T1000 (cell line): ENCODE results near the gene ASPN.
A peak's percentile ranks its signal among the peaks of the same experiment; 100 is the strongest.

Experiments used
- DNase-seq: peaks from one replicate; lab custom pipeline; 2025; ENCODE audit warnings: mixed read lengths; lab: John Stamatoyannopoulos, UW

Gene ASPN

GRCh38 chr9:92482329-92482728 is at the start of gene ASPN:
Gene ASPN (minus strand): TSS chr9:92482506.
- no peak for DNase-seq

- no peak for DNase-seq
Measured at GRCh38 chr9:92530893-92531292, 48.6 kb upstream of the ASPN start.

DNA sequence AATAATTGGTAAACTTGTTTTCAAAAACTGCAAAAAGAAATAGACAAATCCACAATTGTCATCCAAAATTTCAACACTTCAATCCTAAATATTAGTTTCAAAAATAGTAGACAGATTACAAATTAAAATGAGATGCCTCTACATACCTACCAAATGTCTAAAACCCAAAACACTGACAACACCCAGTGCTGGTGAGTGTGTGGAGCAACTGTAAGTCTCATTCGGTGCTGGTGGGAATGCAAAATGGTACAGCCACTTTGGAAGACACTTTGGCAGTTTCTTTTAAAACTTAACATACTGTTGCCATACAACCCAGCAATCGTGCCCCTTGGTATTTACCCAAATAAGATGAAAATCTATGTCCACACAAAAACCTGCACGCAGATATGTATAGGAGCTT is 46.8 kb upstream of the ASPN start:
- no peak for DNase-seq

- no peak for DNase-seq
Measured at GRCh38 chr9:92528522-92528849, 46.2 kb upstream of the ASPN start.

DNA sequence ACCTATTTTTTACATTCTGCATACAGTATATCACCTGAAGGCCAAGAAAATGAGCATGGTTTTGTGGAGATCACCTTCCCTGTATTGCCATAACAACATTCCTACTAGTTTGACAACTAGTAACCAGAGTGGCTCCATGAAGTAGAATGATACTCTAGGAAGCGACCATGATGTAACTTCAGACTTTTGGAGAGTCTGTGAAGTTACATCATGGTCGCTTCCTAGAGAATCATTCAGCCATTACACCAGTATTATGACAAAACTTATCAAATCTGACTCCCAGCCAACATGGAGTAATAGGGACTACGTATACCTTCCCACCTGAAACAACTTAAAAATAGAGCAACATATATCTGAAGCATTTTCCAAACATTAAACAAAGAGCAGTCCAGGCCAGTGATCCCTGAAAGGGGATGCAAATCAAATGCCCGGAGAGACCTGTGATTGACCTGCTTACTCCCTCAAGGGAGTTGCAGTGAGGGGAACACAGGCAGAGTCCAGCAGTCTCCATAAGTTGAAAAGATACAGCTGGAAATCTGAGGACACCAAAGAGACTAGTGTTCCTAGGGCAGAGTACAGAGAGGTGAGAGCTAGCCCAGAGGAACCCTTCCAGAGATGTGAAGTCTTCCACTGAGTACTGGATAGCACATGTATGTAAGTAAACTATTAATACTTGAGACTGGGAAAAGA is 45.7 kb upstream of the ASPN start:
- no peak for DNase-seq

GRCh38 chr9:92527291-92527828 is 45.1 kb upstream of the ASPN start:
- DNase-seq: no peak

GRCh38 chr9:92525306-92525705 is 43.0 kb upstream of the ASPN start:
- DNase-seq: no peak

GRCh38 chr9:92524881-92525280 is 42.6 kb upstream of the ASPN start:
- no peak for DNase-seq

- no peak for DNase-seq
Measured at GRCh38 chr9:92522983-92523970, 41.0 kb upstream of the ASPN start.

DNA sequence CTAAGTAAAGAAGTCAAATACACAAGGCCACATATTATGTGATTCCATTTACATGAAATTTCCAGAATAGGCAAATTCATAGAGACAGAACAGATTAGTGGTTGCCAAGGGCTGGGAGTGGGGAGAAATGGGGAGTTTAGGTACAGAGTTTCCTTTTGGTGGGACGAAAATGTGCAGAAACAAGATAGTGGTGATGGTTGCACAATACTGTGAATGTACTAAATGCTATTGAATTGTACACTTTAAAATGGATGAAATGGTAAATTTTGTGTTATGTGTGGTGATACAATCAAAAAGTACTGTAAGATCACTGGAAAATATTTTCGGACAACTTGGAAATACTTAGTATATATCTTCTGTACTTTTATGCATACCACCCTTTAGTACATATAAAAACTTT is 38.5 kb upstream of the ASPN start:
- no peak for DNase-seq

DNA sequence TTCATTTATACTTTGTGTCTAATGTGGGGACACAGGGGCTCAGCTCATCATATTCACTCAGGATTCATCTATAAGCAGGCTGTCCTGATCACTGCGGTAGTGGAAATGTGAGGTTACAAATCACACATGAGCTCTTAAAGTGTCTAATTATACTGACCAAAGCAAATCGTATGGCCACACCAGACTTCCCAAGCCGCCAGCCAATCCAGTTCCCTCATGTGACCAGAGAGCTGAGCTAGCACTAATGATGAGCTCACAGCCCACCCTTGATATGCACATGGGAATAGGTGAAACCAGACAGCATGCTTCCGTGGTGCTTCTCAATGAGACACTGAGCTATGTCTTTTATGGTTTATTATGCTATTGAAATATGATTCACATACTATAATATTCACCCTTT is 35.9 kb upstream of the ASPN start:
- no peak for DNase-seq

DNA sequence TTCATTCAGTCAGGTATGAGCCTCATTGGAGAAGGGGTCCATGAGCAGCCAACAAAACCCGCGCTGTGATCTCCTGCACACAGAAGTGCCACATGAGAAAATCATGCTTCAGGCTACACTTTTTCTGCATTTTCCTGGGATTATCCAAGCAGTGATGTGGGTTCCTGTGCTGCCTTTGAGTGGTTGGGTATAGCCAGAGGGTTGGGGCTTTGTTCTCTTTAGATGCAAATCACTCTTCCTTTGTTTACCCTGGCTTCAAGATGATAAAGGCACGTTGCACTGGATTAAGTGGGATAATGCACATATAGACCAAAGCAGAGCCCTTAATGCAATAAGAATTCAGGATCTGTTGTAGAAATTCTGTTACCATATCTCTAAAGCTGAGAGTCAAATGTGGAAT is 34.7 kb upstream of the ASPN start:
- DNase-seq: no peak

- no peak for DNase-seq
Measured at GRCh38 chr9:92516521-92516920, 34.2 kb upstream of the ASPN start.

DNA sequence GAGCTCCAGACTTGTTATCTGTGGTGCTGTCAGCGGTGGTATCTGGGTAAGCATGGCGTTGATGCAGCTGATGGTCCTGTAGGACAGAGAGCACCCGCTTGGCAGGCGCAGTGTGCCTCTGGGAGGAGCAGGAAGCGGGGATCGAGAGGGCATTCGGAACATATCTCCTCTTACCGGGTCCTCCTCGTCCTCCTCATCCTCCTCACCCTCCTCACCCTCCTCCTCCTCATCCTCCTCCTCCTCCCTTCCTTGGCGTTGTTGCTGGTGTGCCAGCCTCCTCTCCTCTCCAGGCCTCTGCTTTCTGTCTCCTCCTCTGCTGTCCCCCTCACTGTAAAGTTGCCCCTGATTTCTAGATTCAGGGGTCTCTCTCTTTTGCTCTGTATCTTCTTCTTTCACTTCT is 32.3 kb upstream of the ASPN start:
- DNase-seq: no peak

GRCh38 chr9:92513349-92513748 is 31.0 kb upstream of the ASPN start:
- no peak for DNase-seq

DNA sequence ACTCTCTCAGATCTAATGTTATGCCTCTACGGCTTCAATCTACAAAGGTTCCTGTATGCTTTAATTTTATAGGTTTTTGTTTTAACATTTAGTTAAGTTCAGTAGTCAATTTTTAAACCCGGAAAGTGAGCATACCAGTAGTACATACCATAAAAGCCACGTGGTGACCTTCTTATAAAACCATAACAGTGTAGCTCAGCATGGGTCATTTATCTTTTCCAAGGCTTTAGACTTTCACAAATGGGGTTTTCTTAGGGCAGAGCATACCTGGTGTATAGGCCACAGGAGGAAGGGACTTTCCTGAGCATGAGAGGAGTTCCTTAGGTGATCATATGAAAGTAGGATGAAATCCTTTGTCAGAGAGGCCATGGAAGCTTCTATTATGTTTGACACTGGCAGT is 30.3 kb upstream of the ASPN start:
- DNase-seq: no peak

GRCh38 chr9:92510747-92511146 is 28.4 kb upstream of the ASPN start:
- DNase-seq: no peak

DNA sequence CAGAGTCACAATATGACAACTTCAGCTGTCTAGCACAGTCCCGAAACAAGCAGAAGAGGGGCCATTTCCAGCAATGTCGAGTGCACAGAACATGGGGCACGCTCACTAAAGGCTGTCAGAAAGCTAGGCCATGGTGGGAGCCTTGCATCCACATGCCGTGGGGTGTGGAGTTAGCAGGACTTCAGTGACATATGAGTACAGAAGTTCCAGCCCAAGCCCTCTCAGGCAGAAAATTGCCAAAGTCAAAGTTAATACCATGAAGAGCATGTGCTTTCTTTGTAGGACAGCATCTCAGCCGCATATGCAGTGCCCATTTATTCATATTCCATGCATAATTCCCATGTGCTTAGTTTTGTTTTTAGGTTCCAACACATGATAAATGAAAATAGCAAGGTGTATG is 26.7 kb upstream of the ASPN start:
- no peak for DNase-seq

- DNase-seq: no peak
Measured at GRCh38 chr9:92508018-92508820, 25.9 kb upstream of the ASPN start.

GRCh38 chr9:92507496-92507895 is 25.2 kb upstream of the ASPN start:
- DNase-seq: no peak

- DNase-seq: no peak
Measured at GRCh38 chr9:92507005-92507404, 24.7 kb upstream of the ASPN start.

- peak; percentile 60 for DNase-seq
Measured at GRCh38 chr9:92506184-92506857, 24.0 kb upstream of the ASPN start.
